Measurements from ENCODE around the gene AQP11.

AQP11 gene

DNA sequence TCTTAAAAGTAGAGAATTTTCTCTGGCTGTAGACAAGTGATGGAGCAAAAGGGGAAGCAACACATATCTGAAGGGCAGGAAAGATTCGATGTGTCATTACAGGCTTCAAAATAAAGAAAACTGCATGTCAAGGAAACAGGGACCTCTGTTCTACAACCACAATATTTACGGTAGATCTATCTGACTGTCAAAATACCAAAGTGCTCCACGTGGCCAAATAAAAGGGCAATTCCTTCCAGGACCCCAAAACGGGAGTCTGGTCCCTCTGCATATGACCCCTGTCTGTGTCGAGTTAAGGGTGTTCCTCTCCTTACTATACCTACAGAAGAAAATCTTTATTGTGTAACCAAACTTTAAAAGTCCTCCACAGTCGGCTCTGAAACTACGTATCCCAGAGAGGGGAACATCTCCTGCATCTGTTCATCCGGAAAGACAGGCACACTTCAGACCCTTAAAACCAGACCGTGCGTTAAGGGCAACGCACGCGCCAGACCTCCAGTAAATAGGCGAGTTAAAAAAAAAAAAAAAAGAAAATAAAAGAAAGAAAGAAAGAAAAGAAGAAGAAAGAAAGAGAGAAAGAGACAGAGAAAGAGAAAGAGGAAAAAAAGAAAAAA lies 47.1 kb downstream of the AQP11 start:
- H3K27ac ChIP-seq, result peak overlapping the region; percentile 90
- TF ChIP-seq, protein P1, sequence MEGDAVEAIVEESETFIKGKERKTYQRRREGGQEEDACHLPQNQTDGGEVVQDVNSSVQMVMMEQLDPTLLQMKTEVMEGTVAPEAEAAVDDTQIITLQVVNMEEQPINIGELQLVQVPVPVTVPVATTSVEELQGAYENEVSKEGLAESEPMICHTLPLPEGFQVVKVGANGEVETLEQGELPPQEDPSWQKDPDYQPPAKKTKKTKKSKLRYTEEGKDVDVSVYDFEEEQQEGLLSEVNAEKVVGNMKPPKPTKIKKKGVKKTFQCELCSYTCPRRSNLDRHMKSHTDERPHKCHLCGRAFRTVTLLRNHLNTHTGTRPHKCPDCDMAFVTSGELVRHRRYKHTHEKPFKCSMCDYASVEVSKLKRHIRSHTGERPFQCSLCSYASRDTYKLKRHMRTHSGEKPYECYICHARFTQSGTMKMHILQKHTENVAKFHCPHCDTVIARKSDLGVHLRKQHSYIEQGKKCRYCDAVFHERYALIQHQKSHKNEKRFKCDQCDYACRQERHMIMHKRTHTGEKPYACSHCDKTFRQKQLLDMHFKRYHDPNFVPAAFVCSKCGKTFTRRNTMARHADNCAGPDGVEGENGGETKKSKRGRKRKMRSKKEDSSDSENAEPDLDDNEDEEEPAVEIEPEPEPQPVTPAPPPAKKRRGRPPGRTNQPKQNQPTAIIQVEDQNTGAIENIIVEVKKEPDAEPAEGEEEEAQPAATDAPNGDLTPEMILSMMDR (conservative IDR thresholded peaks at IDR 0.05), result no peak

DNA sequence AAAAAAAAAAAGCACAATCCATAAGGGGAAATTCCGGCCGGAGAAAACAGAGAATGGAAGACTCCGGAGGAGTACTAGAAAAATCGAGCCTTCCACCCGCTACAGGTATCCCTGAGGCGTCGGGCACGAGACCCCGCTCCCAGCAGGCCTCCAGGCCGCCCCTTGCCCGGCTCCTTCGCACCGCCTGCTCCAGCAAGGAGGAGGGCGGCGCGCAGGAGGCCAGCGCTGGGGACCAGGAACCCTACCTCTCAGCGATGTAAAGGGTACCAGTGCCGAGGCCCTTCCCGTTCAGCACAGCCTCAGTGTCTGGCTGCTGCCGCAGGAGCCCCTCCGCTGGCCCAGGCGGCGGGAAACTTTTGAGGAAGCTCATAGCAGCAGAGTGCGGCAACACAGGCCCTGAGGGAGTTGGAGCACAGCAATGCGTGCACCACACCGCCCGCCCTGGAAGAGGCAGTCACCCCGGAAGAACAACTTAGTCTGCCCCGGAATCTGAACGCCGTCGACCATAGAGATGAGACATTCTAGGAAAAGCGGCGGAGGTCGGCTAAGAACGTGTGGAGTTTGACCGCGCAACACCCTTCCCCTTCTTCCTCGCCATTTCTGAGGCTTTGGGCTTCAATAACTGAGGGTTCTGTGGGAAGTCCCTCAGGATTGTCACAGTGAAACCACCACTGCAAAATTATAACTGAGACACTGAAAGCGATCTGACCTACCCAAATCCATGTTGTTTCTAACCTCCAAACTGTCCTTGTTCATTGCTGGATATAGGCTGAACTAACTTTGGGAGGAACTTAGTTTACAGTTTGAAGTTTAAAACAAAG lies 47.8 kb downstream of the AQP11 start, which contains the start of gene CLNS1A:
Gene CLNS1A (minus strand): TSS at position 450 of the 821 bp plus-strand sequence. CDS start 80 bp downstream, at position 370.
- TF ChIP-seq, protein P1 (conservative IDR thresholded peaks at IDR 0.05), result no peak
- peak within 1 kb of the TSS; percentile 90 for H3K27ac ChIP-seq

DNA sequence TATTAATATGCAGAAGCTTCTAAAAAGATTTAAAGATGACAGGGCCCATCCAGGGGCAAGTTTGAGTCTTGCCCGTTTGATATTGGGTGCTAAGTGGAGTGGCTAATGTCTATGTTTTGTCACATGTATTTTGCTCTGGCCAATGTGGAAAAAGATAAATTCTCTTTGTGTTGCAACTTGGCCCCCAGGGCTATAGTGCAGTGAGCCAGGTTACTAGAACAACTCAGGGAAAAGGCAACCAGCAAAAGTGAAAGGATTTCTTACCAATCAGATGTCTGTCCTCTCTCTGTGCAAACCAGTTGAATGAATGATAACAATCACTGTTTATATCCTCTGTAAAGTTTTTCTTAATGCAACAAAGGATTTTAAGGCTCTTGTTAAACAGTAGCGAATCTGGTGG lies 52.5 kb downstream of the AQP11 start:
- TF ChIP-seq, protein P1 (conservative IDR thresholded peaks at IDR 0.05), result no peak
- H3K27ac ChIP-seq, result no peak overlapping the region

DNA sequence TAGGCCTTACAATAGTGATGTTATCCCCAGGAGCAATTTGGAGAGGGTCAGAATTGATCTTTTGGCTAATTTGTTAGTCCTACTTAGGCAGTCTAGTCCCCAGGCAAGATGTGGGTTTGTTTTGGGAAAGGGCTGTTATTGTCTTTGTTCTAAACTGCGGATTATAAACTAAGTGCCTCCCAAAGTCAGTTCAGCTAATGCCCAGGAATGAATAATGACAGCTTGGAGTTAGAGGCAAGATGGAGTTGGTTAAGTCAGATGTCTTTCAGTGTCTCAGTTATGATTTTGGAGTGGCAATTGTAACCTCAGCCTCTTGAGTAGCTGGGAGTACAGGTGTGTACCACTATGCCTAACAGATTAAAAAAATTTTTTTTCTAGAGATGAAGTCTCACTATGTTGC lies 55.1 kb downstream of the AQP11 start:
- TF ChIP-seq, protein P1 (conservative IDR thresholded peaks at IDR 0.05), result no peak
- no peak overlapping the region for H3K27ac ChIP-seq

DNA sequence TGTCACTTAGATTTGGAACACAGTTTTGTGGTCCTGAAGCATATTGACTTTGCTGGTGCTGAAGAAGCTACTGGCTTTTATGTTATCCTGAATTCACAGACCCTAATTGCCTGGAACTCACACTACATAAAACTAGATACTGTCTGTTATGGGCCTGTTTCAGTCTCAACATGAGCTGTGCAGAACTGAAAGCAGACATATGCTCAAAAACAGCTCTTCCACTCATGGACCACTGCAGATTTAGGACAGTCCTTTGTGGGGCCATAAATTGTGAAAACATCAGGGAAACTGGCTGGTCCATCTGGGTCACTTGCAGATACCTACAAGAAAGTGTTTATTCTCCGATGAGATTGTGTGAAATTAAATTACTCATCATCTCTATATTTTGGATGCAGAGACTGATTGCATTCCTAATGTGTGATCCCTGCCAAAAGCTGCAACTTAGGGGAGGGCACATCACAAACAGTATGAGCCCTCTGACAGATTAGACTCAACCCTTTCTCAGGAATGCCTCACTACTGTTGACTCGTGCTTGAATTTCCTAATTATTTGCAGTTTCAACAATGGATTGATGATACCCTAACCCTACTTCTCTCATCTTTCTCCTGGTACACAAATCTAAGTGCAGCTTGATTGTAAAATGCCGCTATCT lies 58.0 kb downstream of the AQP11 start:
- H3K27ac ChIP-seq, result no peak overlapping the region
- TF ChIP-seq, protein P1 (conservative IDR thresholded peaks at IDR 0.05), result no peak

DNA sequence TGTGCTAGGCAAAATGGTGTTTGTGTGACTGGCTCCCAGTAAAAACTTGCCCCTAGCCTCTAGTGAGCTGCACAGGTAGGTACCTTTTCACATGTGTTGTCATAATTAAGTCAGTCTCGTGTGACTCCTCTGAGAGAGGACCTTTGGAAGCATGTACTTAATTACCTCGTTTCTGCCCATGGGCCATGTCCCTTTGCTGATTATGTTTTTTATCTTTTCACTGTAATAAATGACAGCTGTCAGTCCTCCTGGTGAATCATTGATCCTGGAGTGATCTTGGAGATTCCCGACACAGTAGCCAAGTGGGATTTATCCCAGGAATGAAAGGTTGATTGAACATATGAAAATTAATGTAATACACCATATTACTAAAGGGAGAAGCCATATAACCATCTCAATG lies 60.4 kb downstream of the AQP11 start:
- TF ChIP-seq, protein P1 (conservative IDR thresholded peaks at IDR 0.05), result no peak
- no peak overlapping the region for H3K27ac ChIP-seq

DNA sequence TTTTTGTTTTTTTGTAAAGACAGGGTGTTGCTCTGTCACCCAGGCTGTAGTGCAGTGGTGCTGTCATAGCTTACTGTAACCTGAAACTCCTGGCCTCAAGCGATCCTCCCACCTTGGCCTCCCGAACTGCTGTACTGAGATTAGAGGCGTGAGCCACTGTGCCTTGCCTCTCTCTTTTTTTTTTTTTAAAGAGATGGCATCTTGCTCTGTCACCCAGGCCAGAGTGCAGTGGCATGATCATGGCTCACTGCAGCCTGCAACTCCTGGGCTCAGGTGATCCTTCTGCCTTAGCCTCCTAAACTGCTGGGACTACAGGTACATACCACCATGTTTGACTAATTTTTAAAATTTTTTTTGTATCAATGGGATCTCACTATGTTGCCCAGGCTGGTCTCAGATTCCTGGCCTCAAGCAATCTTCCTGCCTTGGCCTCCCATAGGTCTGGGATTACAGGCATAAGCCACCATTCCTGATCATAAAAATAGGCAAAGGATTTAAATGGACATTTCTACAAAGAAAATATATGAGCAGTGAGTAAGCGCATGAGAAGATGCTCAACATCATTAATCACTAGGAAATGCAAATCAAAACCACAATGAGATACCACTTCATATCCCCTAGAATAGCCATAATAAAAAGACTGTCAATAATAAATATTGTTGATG lies 65.1 kb downstream of the AQP11 start:
- no peak overlapping the region for H3K27ac ChIP-seq
- TF ChIP-seq, protein P1 (conservative IDR thresholded peaks at IDR 0.05), result no peak

All from VCaP (cell line).